Adrenal gland (tissue), 5 donors: Measurements from ENCODE around the gene MXRA8.

ENCODE experiments used
- CTCF ChIP-seq, 6 experiments: fragments of 450-650 bp in 4 of 6; fragments of 200-600 bp in 2 of 6; sonication (generic) in 1 of 6; IDR thresholded peaks; 1 replicate in 5 of 6; 2 replicates in 1 of 6; pipeline versions ENCODE4 v1.5.1 to v1.8.0; 2016 to 2021; ENCODE audit warnings: antibody characterized with exemption in 6 of 6, mild to moderate bottlenecking in 2 of 6, moderate library complexity in 1 of 6
- POLR2A ChIP-seq, 2 donors: fragments of 450-650 bp; IDR thresholded peaks; one replicate each; pipeline ENCODE4 v1.6.1; 2017; ENCODE audit warnings: antibody characterized with exemption in 2 of 2, mild to moderate bottlenecking in 2 of 2, moderate library complexity in 1 of 2
- donor health status: DM: no; HTN: no; CAD: no.

GRCh38 chr1:1370771-1371300, 12.5 kb upstream of the MXRA8 start:
- TF ChIP-seq CTCF (IDR thresholded peaks at IDR 0.05): no peak
- TF ChIP-seq POLR2A (IDR thresholded peaks at IDR 0.05): no peak
